HG03039 (cell line): ENCODE measurements around the gene ZBTB17.
"Not testable (repeated sequence)": the region's sequence is repeated elsewhere in the genome, so short reads cannot be mapped to it uniquely, and the experiment has no call there.

Source experiments
- ATAC-seq: cut with Tn5 transposase; IDR thresholded peaks from one replicate; pipeline ENCODE4 v1.9.1; 2021; ENCODE audit warnings: mild to moderate bottlenecking, moderate library complexity; ENCODE audit not compliant: unreplicated experiment

ZBTB17 gene

DNA sequence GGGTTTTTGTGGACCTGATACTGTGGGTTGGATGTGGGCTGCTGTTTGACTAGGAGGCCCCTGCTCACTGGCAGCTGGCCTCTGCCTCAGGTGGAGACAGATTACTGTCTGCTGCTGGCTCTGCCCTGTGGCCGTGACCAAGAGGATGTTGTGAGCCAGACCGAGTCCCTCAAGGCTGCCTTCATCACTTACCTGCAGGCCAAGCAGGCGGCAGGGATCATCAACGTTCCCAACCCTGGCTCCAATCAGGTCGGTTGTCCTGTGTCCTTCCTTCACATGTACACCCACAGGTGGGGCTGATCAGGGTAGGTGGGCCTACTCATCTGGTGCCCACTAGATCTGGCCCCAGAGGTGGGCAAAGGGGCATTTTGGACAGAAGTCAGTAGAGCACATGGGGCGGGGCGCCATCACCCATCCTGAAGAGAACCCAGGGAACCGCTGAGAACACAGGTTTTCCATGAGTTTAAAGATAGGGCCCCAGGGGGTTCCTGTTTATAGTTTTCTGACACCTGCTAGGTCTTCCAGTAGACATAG, 37.2 kb downstream of the ZBTB17 start:
- ATAC-seq: no peak

DNA sequence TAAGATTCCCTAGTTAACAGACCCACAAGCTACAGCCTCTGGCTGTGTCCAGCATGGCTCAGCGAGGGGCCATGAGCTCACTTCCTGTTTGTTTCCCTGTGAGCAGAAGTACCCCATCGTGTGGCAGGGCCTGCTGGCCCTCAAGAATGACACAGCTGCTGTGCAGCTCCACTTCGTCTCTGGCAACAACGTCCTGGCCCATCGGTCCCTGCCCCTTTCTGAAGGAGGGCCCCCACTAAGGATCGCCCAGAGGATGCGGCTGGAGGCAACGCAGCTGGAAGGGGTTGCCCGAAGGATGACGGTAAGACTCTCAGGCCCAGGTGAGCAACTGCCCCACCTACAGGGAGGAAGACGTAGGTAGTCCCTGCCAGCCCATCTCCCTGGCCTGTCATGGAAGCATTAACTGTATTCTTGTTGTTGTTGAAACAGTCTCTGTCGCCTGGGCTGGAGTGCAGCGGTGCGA, 38.2 kb downstream of the ZBTB17 start:
- no peak for ATAC-seq

DNA sequence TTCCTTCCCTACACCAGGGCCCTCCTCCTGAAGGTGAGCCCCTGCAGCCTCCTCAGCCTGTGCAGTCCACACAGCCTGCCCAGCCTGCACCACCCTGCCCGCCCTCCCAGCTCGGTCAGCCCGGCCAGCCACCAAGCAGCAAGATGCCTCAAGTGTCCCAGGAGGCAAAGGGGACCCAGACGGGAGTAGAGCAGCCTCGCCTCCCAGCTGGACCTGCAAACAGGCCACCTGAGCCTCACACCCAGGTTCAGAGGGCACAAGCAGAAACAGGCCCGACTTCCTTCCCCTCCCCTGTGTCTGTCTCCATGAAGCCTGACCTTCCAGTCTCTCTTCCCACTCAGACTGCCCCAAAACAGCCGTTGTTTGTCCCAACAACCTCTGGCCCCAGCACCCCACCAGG, 38.8 kb downstream of the ZBTB17 start:
- no peak for ATAC-seq

DNA sequence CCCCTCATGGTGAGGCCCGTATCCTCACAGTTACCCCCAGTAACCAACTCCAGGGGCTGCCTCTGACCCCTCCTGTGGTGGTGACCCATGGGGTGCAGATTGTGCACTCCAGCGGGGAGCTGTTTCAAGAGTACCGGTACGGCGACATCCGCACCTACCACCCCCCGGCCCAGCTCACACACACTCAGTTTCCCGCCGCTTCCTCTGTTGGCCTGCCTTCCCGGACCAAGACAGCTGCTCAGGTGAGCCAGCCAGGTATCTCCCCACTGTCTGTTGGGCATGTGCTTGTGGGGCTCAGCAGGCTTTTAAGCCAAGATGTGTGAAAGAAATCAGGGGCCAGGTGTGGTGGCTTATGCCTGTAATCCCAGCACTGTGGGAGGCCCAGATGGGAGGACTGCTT, 39.9 kb downstream of the ZBTB17 start:
- ATAC-seq: no peak

DNA sequence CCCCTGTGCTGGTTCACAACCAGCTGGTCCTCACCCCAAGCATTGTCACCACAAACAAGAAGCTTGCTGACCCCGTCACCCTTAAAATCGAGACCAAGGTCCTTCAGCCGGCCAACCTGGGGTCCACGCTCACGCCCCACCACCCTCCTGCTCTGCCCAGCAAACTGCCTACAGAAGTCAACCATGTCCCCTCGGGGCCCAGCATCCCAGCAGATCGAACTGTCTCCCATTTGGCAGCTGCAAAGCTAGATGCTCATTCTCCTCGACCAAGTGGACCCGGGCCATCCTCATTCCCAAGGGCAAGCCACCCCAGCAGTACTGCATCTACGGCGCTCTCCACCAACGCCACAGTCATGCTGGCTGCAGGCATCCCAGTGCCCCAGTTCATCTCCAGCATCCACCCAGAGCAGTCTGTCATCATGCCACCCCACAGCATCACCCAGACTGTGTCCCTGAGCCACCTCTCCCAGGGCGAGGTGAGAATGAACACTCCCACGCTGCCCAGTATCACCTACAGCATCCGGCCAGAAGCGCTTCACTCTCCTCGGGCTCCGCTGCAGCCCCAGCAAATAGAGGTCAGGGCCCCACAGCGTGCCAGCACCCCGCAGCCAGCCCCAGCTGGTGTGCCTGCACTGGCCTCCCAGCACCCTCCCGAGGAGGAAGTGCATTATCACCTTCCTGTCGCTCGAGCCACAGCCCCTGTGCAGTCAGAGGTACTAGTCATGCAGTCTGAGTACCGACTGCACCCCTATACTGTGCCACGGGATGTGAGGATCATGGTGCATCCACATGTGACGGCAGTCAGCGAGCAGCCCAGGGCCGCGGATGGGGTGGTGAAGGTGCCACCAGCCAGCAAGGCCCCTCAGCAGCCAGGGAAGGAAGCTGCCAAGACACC, 40.6 kb downstream of the ZBTB17 start:
- no peak for ATAC-seq

DNA sequence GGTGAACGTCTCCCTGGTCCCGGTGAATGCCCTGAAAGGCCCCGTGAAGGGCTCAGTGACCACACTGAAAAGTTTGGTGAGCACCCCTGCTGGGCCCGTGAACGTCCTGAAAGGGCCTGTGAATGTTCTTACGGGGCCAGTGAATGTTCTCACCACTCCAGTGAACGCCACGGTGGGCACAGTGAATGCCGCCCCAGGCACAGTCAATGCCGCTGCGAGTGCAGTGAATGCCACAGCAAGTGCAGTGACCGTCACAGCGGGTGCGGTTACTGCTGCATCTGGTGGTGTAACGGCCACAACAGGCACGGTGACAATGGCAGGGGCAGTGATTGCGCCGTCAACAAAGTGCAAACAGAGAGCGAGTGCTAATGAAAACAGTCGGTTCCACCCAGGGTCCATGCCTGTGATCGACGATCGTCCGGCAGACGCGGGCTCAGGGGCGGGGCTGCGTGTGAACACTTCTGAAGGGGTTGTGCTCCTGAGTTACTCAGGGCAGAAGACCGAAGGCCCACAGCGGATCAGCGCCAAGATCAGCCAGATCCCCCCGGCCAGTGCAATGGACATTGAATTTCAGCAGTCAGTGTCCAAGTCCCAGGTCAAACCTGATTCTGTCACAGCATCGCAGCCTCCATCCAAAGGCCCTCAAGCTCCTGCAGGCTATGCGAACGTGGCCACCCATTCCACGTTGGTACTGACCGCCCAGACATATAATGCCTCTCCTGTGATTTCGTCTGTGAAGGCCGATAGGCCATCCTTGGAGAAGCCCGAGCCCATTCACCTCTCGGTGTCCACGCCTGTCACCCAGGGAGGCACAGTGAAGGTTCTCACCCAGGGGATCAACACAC, 41.5 kb downstream of the ZBTB17 start:
- ATAC-seq: no peak

DNA sequence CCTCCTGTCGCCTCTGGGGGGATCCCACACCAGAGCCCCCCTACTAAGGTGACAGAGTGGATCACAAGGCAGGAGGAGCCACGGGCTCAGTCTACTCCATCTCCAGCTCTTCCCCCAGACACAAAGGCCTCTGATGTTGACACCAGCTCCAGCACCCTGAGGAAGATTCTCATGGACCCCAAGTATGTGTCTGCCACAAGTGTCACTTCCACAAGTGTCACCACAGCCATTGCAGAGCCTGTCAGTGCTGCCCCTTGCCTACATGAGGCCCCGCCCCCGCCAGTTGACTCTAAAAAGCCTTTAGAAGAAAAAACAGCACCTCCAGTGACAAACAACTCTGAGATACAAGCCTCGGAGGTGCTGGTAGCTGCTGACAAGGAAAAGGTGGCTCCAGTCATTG, 42.2 kb downstream of the ZBTB17 start:
- ATAC-seq: no peak

DNA sequence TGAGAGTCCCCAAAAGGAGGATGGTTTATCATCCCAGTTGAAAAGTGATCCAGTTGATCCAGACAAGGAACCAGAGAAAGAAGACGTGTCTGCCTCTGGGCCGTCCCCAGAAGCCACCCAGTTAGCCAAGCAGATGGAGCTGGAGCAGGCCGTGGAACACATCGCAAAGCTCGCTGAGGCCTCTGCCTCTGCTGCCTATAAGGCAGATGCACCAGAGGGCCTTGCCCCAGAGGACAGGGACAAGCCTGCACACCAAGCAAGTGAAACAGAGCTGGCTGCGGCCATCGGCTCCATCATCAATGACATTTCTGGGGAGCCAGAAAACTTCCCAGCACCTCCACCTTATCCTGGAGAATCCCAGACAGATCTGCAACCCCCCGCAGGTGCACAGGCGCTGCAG, 43.3 kb downstream of the ZBTB17 start:
- ATAC-seq: no peak

GRCh38 chr1:15931884-15932283, 44.0 kb downstream of the ZBTB17 start:
- no peak for ATAC-seq

GRCh38 chr1:15931401-15931800, 44.5 kb downstream of the ZBTB17 start:
- no peak for ATAC-seq

GRCh38 chr1:15928971-15929965, 46.6 kb downstream of the ZBTB17 start:
- ATAC-seq: no peak

GRCh38 chr1:15926448-15926847, 49.5 kb downstream of the ZBTB17 start:
- ATAC-seq: not testable (repeated sequence)

DNA sequence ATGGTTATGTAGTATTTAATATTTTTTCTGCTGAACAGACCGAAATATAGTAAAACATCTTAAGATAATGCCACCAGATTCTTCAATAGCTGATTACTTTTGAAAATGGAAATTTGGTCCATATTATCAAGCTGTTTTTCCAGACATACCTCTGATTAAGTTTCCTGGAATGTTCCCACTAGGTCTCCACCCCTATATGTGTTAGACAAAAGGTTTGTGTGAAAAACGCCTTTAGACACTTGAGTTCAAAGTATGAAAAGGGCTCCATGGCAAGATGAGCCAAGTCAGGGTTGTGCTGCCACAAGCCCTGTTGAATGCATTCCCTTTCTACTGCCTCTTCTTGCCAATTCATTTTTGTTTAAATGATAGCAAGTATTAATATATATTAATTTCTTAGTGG, 52.7 kb downstream of the ZBTB17 start:
- no peak for ATAC-seq

DNA sequence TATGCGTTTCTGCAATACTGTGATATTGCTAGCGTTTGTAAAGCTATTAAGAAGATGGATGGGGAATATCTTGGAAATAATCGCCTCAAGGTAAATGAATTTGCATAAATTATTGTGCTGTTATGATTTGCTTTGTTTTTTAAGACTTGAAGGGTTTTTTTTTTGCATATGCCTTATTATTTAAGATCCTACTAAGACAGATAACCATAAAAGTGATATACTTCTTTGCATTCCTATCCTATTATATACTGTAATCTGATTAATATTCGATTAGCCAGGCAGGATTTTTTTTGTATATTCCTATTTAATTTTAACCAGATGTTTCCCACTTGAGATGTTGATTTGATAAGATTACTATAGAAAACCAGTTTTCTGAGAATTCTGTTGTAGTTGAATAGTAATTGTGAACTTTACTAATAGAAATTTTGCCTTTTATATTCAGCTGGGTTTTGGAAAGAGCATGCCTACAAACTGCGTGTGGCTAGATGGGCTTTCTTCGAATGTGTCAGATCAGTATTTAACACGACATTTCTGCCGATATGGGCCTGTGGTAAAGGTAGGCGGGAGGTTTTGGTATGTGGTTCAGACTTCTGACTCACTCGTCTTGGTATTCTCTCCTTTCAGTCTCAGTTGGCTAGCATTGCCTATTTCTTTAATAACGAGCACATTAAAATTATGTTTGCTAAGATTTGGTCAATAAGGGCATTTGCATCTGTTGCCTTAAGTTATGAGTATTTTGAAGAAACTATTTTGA, 56.8 kb downstream of the ZBTB17 start:
- ATAC-seq: no peak

DNA sequence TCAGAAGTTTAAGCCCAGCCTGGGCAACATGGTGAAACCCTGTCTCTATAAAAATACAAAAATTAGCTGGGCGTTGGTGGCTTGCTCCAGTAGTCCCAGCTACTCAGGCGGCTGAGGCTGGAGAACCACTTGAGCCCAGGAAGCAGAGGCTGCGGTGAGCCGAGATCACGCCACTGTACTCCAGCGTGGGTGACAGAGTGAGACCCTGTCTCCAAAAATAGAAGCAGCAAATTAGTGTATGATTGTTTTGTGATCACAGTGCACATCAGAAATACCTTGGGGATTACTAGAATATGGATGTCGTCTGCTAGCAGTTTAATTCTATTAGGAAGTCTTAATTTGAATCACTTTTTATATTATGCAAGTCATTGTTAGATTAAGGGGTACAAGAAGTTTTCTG, 59.0 kb downstream of the ZBTB17 start:
- ATAC-seq: no peak

- no peak for ATAC-seq
Observed at GRCh38 chr1:15916417-15916816, 59.5 kb downstream of the ZBTB17 start.

- no peak for ATAC-seq
Observed at GRCh38 chr1:15915991-15916390, 59.9 kb downstream of the ZBTB17 start.

- ATAC-seq: not testable (repeated sequence)
Observed at GRCh38 chr1:15913607-15914006, 62.3 kb downstream of the ZBTB17 start.

GRCh38 chr1:15911927-15912326, 64.0 kb downstream of the ZBTB17 start:
- ATAC-seq: no peak

- ATAC-seq: no peak
Observed at GRCh38 chr1:15911141-15911540, 64.8 kb downstream of the ZBTB17 start.
